ENCODE measurements around the gene MAP2K6.

Gene MAP2K6

GRCh38 chr17:69414408-69415274 is at the start of gene MAP2K6:
MAP2K6 (plus strand) TSS chr17:69414697; CDS start chr17:69414985, 288 bp downstream.
- peak; percentile 74 for DNase-seq (ENCODE audit: low read depth)

- DNase-seq (ENCODE audit: low read depth): no peak
Measured at GRCh38 chr17:69367298-69367697, 47.2 kb upstream of the MAP2K6 start.

- DNase-seq (ENCODE audit: low read depth): no peak
Measured at GRCh38 chr17:69373069-69373468, 41.4 kb upstream of the MAP2K6 start.

- no peak for DNase-seq (ENCODE audit: low read depth)
Measured at GRCh38 chr17:69375229-69375628, 39.3 kb upstream of the MAP2K6 start.

GRCh38 chr17:69388822-69389442 is 25.6 kb upstream of the MAP2K6 start:
- DNase-seq (ENCODE audit: low read depth): no peak

GRCh38 chr17:69390795-69391501 is 23.5 kb upstream of the MAP2K6 start:
- no peak for DNase-seq (ENCODE audit: low read depth)

GRCh38 chr17:69401251-69401650 is 13.2 kb upstream of the MAP2K6 start:
- no peak for DNase-seq (ENCODE audit: low read depth)

GRCh38 chr17:69402052-69402451 is 12.4 kb upstream of the MAP2K6 start:
- no peak for DNase-seq (ENCODE audit: low read depth)

GRCh38 chr17:69404399-69404798 is 10.1 kb upstream of the MAP2K6 start:
- no peak for DNase-seq (ENCODE audit: low read depth)

- DNase-seq (ENCODE audit: low read depth): no peak
Measured at GRCh38 chr17:69405096-69405495, 9.4 kb upstream of the MAP2K6 start.

GRCh38 chr17:69406941-69407340 is 7.6 kb upstream of the MAP2K6 start:
- no peak for DNase-seq (ENCODE audit: low read depth)

- no peak for DNase-seq (ENCODE audit: low read depth)
Measured at GRCh38 chr17:69407759-69408158, 6.7 kb upstream of the MAP2K6 start.

- DNase-seq (ENCODE audit: low read depth): no peak
Measured at GRCh38 chr17:69410671-69411070, 3.8 kb upstream of the MAP2K6 start.

GRCh38 chr17:69411766-69412165 is 2.7 kb upstream of the MAP2K6 start:
- no peak for DNase-seq (ENCODE audit: low read depth)

- DNase-seq (ENCODE audit: low read depth): no peak
Measured at GRCh38 chr17:69412251-69412671, 2.2 kb upstream of the MAP2K6 start.

GRCh38 chr17:69415431-69415830 is 934 bp downstream of the MAP2K6 start:
- no peak for DNase-seq (ENCODE audit: low read depth)

GRCh38 chr17:69417545-69418483 is 3.3 kb downstream of the MAP2K6 start:
- DNase-seq (ENCODE audit: low read depth): no peak

GRCh38 chr17:69418535-69418934 is 4.0 kb downstream of the MAP2K6 start:
- no peak for DNase-seq (ENCODE audit: low read depth)

GRCh38 chr17:69423450-69423849 is 9.0 kb downstream of the MAP2K6 start:
- no peak for DNase-seq (ENCODE audit: low read depth)

GRCh38 chr17:69424287-69425041 is 10.0 kb downstream of the MAP2K6 start:
- no peak for DNase-seq (ENCODE audit: low read depth)

- no peak for DNase-seq (ENCODE audit: low read depth)
Measured at GRCh38 chr17:69425978-69426377, 11.5 kb downstream of the MAP2K6 start.

Data from stimulated activated CD8-positive, alpha-beta memory T cell treated with anti-CD3 and anti-CD28 coated beads, Interleukin-4, amount 100 ng/mL, for 24 hours (primary cell).